HepG2 (cell line): Measurements from ENCODE around the gene RRAD.

Experiments used
- ERF ChIP-seq: IDR thresholded peaks from 2 replicates; pipeline ENCODE4 v1.6.1; 2018; ENCODE audit warnings: missing biosample characterization, missing genetic modification reagents
- HMGXB4 ChIP-seq, 2 experiments: sonication (generic) in 1 of 2; formaldehyde crosslinking in 1 of 2; IDR thresholded peaks; 2 replicates each; pipeline versions ENCODE4 v1.4.0 to v1.6.1; 2018 to 2020; ENCODE audit warnings: missing genetic modification reagents in 2 of 2, borderline replicate concordance in 1 of 2, low read depth in 1 of 2, mild to moderate bottlenecking in 1 of 2, missing biosample characterization in 1 of 2
- SP4 ChIP-seq: sonication (generic); formaldehyde crosslinking; IDR thresholded peaks from 2 replicates; pipeline ENCODE4 v1.8.1; 2023; ENCODE audit warnings: mild to moderate bottlenecking, missing genetic modification reagents
- TF ChIP-seq, protein P1 (sequence below): sonication (generic); formaldehyde crosslinking; IDR thresholded peaks from 2 replicates; pipeline ENCODE4 v1.5.0; 2020; ENCODE audit warnings: missing genetic modification reagents, mild to moderate bottlenecking, borderline replicate concordance

DNA sequence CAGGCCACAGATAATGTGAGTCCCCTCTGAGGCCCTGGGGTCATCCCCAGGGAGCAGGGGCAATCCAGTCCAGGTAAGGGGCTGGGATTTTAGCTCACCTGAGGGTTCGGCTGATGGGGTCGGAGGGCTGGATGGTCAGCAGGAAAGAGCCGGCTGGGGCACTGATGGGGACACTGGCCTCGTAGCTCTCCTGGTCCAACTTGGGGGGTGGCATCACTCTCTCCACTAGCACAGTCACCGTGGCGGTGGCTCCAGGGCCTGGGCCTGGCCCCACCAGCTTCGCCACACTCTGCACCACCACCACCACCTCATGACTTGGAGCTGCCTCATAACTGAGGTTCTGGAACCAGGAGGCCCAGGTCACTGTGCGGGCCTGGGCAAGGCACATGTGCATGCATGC lies 13.5 kb downstream of the RRAD start:
- TF ChIP-seq, protein P1, sequence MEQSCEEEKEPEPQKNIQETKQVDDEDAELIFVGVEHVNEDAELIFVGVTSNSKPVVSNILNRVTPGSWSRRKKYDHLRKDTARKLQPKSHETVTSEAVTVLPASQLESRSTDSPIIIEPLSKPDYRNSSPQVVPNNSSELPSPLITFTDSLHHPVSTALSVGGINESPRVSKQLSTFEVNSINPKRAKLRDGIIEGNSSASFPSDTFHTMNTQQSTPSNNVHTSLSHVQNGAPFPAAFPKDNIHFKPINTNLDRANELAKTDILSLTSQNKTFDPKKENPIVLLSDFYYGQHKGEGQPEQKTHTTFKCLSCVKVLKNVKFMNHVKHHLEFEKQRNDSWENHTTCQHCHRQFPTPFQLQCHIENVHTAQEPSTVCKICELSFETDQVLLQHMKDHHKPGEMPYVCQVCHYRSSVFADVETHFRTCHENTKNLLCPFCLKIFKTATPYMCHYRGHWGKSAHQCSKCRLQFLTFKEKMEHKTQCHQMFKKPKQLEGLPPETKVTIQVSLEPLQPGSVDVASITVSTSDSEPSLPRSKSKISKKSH, result no peak
- no peak for TF ChIP-seq HMGXB4 (CRISPR knock-in tag; IDR thresholded peaks at IDR 0.05; ENCODE audit: borderline replicate concordance in 1 of 2, low read depth in 1 of 2)
- no peak for TF ChIP-seq SP4 (CRISPR knock-in tag)
- no peak for TF ChIP-seq ERF (CRISPR knock-in tag)
